ENCODE data around the gene SLC9A6.

- TF ChIP-seq MAX (IDR thresholded peaks at IDR 0.05; ENCODE audit: low read depth, low read length) (no peak), ZNF24 (IDR thresholded peaks at IDR 0.05) (no peak), STAT1 (conservative IDR thresholded peaks at IDR 0.05) (no peak), PKNOX1 (IDR thresholded peaks at IDR 0.05) (no peak), NBN (IDR thresholded peaks at IDR 0.05) (no peak), POLR2A (IDR thresholded peaks at IDR 0.05; ENCODE audit: low read depth, low read length) (no peak), MYC (IDR thresholded peaks at IDR 0.05; ENCODE audit: insufficient read depth, insufficient read length, insufficient replicate concordance, low read length, severe bottlenecking) (no peak), ZBTB4 (CRISPR knock-in tag; IDR thresholded peaks at IDR 0.05) (no peak), EZH2 (IDR thresholded peaks at IDR 0.05; ENCODE audit: borderline replicate concordance, control insufficient read depth, low read depth, low read length) (no peak), EP300 (IDR thresholded peaks at IDR 0.05; ENCODE audit: borderline replicate concordance in 1 of 2, control insufficient read depth in 1 of 2, low read depth in 2 of 2, low read length in 2 of 2) (no peak)
Observed at GRCh38 chrX:135973025-135973547, 12.1 kb upstream of the SLC9A6 start.

All from GM12878 (cell line).